Heart right ventricle (tissue), 16 donors: ENCODE data around the gene C20orf202. TPM values are rescaled to one million over a fixed set of nuclear protein-coding genes. Genes with fewer than 3 reads are reported as not detected.
A peak's percentile ranks its signal among the peaks of the same experiment; 100 is the strongest.

Experiments
- ATAC-seq, 8 donors: fragments of 200-7000 bp; cut with Tn5 transposase; one replicate each; pipeline ENCODE4 v1.9.1; 2020; ENCODE audit warnings: mild to moderate bottlenecking in 8 of 8, moderate library complexity in 8 of 8, moderate number of reproducible peaks in 1 of 8
- DNase-seq, 2 donors: peaks; one replicate each; pipeline ENCODE4 v3.0.0-alpha.2; 2020
- H3K27ac ChIP-seq, 10 donors: fragments of 200-600 bp; sonication (generic) in 2 of 10; one replicate each; pipeline versions ENCODE4 v1.5.0 to v1.8.0; 2020 to 2022; ENCODE audit warnings: mild to moderate bottlenecking in 3 of 10
- H3K27me3 ChIP-seq, 7 donors: fragments of 200-600 bp; one replicate each; pipeline ENCODE4 v1.8.0; 2021 to 2022; ENCODE audit warnings: mild to moderate bottlenecking in 2 of 7
- H3K36me3 ChIP-seq, 9 donors: fragments of 200-600 bp; sonication (generic) in 1 of 9; one replicate each; pipeline versions ENCODE4 v1.5.0 to v1.8.0; 2020 to 2022; ENCODE audit warnings: mild to moderate bottlenecking in 2 of 9
- H3K4me1 ChIP-seq, 9 donors: fragments of 200-600 bp; sonication (generic) in 1 of 9; one replicate each; pipeline versions ENCODE4 v1.5.0 to v1.8.0; 2020 to 2022; ENCODE audit warnings: mild to moderate bottlenecking in 4 of 9
- H3K4me3 ChIP-seq, 10 donors: fragments of 200-600 bp; sonication (generic) in 2 of 10; one replicate each; pipeline versions ENCODE4 v1.5.0 to v1.8.0; 2020 to 2022; ENCODE audit warnings: mild to moderate bottlenecking in 7 of 10, moderate library complexity in 2 of 10
- H3K9me3 ChIP-seq, 11 donors: fragments of 200-600 bp in 10 of 11; sonication (generic) in 2 of 11; one replicate each; pipeline versions ENCODE4 v1.5.0 to v1.8.0; 2013 to 2022; ENCODE audit warnings: mild to moderate bottlenecking in 2 of 11, control low read depth in 1 of 11, moderate library complexity in 1 of 11
- WGBS, 2 donors: extraction: QIAGEN DNeasy Blood & Tissue Kit; methylation state at CpG; one replicate each; pipeline ENCODE4 v1.1.7; 2013; ENCODE audit warnings: inconsistent platforms in 1 of 2; 5-methylcytosine and 5-hydroxymethylcytosine counted together
- intact Hi-C, 10 donors: fragments of 100-400 bp; cut with DNase I; formaldehyde crosslinking; loops; one replicate each; pipeline versions ENCODE4 v1.11.1 to v1.14.2; 2022
- polyA plus RNA-seq, 2 donors: library from polyadenylated mRNA; stranded (reverse); fragments of 200-250 nt; gene quantifications; one replicate each; pipeline ENCODE4 v1.2.3, GENCODE V29; 2013
- total RNA-seq, 10 donors: library from RNA; stranded (reverse); fragmentation: NEBNext Ultra II Directional in 3 of 10; extraction: Animal tissue kit (Norgen Biotek cat#: 25700) in 3 of 10; gene quantifications; one replicate each; pipeline versions ENCODE4 v1.2.1 to v1.2.4, GENCODE V29; 2021 to 2023
- TF ChIP-seq, protein P1 (sequence below), 9 donors: fragments of 200-600 bp; sonication (generic) in 2 of 9; IDR thresholded peaks; one replicate each; pipeline versions ENCODE4 v1.5.0 to v1.8.0; 2021 to 2022; ENCODE audit warnings: antibody characterized with exemption in 9 of 9, mild to moderate bottlenecking in 5 of 9, moderate library complexity in 1 of 9
- donor health status: Arrhythmogenic right ventricular cardiomyopathy.
- donor health status: ischemic (EF 13 %, LVEDD 7.1; RV severe dilation, severe dysfunction).
- donor health status: healthy with polysubstance abuse.
- donor health status: DM: no; HTN: yes; CAD: no.
- donor health status: DM: no; HTN: no; CAD: no.
- donor health status: ischemic (EF 25% LVEDD 6.9; RV normal size, moderate dysfunction).
- donor health status: ischemic (EF 25% LVEDD 5.7; RV mildly dilated, moderate dysfunction).
- donor health status: healthy.
- donor health status: DM: yes; HTN: yes; CAD: no.
- donor health status: Ischemic cardiomyopathy.
- donor health status: ischemic (EF 35%, LVEDD 5.7; RV mildly dilated, moderate dysfunction).
- donor health status: nonischemic (EF 11% LVEDD 7.7; RV severe dilation, severe dysfunction).
- donor health status: DM: yes; HTN: yes; CAD: no.
- donor health status: PGD.
- donor health status: ischemic (EF 29% LVEDD 5.4; RV normal size, mild dysfunction).
- donor health status: nonischemic (EF 23%, LVEDD 6.1; RV moderate dilation, normal function).

Gene C20orf202
- total and polyA plus RNA-seq, 12 donors = 0.18 to 0.90 (median 0.38) TPM; not detected in 4

DNA sequence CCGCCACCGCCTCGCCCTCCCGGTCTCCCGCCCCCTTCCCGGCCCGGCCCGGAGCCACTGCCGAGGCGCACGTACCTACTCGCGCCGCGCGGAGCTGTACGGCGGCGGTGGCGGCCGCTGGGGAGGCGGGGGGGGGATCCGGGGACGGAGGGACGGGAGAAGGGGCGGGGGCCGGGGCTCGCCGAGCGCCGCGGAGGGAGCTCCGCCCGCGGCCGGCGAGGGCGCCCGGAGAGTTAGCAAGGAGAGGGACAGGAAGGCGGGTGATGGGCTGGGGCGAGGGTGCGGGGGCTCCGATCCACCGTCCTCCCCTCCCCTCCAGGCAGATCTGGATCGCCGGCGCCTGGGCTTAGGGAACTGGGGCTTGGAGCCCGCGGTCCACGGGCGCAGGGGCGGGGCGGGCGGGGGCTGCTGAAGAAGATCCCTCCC is 17.9 kb upstream of the C20orf202 start:
- peak in 1 of 2 donors; percentile 26 for DNase-seq
- H3K27ac ChIP-seq = peak overlapping the region in 7 of 10 donors; percentile 47 to 69 (median 60)
- no peaks in the 10 kb centered on the region for H3K9me3 ChIP-seq
- H3K4me1 ChIP-seq = peaks cover 0 to 29% (median 16%) of the 10 kb centered on the region in 9 donors
- TF ChIP-seq, protein P1, sequence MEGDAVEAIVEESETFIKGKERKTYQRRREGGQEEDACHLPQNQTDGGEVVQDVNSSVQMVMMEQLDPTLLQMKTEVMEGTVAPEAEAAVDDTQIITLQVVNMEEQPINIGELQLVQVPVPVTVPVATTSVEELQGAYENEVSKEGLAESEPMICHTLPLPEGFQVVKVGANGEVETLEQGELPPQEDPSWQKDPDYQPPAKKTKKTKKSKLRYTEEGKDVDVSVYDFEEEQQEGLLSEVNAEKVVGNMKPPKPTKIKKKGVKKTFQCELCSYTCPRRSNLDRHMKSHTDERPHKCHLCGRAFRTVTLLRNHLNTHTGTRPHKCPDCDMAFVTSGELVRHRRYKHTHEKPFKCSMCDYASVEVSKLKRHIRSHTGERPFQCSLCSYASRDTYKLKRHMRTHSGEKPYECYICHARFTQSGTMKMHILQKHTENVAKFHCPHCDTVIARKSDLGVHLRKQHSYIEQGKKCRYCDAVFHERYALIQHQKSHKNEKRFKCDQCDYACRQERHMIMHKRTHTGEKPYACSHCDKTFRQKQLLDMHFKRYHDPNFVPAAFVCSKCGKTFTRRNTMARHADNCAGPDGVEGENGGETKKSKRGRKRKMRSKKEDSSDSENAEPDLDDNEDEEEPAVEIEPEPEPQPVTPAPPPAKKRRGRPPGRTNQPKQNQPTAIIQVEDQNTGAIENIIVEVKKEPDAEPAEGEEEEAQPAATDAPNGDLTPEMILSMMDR (IDR thresholded peaks at IDR 0.05) = no peak
- intact Hi-C loops = loop anchor here in 1 of 10 donors (10.0 kb wide), 1 partner anchor 371 kb away; no protein-coding TSS in a partner anchor
- 0% methylated on average over 8 to 54 of the region's 54 CpGs for WGBS, 2 donors
- ATAC-seq = peak in 7 of 8 donors; percentile 6 to 36 (median 18)
- H3K36me3 ChIP-seq = peaks cover 0 to 5% (median 0%) of the 10 kb centered on the region in 9 donors
- H3K4me3 ChIP-seq = peak overlapping the region; percentile 28 to 62 (median 58)
- H3K27me3 ChIP-seq = peaks cover 4 to 37% (median 27%) of the 10 kb centered on the region in 7 donors

DNA sequence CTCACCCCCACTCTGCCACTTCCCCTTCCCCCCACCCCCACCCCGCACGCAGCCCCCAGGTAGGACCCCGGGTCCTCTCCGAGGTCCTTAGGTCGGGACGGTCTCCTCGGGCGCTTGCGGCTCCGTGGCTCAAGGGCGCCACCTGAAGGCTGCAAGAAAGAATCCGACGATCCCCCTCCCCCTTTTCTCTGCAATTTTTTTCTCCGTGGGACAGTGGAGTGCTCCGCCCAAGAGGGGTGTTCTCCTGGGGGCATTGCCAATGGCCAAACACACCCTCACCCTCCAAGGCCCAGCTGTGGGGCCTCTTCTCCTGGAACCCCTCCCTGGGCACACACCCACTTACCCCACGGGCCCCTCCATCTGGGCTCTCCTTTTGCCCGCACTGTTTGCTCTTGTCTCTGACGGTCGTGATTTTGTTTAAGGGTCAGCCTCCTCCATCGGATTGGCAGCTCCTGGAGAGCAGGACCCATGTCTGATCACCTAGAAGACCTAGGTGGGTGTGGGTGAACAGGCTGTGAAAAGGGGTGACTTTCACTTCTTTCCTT is 17.4 kb upstream of the C20orf202 start:
- ATAC-seq (peak; percentile 51 to 78 (median 66)), DNase-seq (peak; percentile 48 to 59)
- TF ChIP-seq, protein P1 (IDR thresholded peaks at IDR 0.05) = peak; percentile 17 to 64 (median 52)
- intact Hi-C loops = loop anchor here in 2 of 10 donors (2.0 to 10.0 kb wide), 2 partner anchors 19 to 371 kb away; no protein-coding TSS in a partner anchor
- no peaks in the 10 kb centered on the region for H3K9me3 ChIP-seq
- H3K4me3 ChIP-seq = peak overlapping the region; percentile 28 to 62 (median 58)
- H3K27ac ChIP-seq = peak overlapping the region in 6 of 10 donors; percentile 55 to 69 (median 60)
- H3K36me3 ChIP-seq = peaks cover 0 to 5% (median 0%) of the 10 kb centered on the region in 9 donors
- peaks cover 4 to 37% (median 27%) of the 10 kb centered on the region in 7 donors for H3K27me3 ChIP-seq
- H3K4me1 ChIP-seq = peaks cover 0 to 29% (median 16%) of the 10 kb centered on the region in 9 donors
- 10 to 11% methylated on average over 20 of the region's 20 CpGs for WGBS, 2 donors

- Histone ChIP-seq H3K9me3 (no peaks in the 10 kb centered on the region), H3K27ac (peak overlapping the region in 7 of 10 donors; percentile 3 to 65 (median 40)), H3K27me3 (peaks cover 4 to 37% (median 27%) of the 10 kb centered on the region in 7 donors), H3K4me1 (peaks cover 0 to 29% (median 16%) of the 10 kb centered on the region in 9 donors), H3K4me3 (no peak overlapping the region), H3K36me3 (no peaks in the 10 kb centered on the region)
- intact Hi-C loops = loop anchor here in 2 of 10 donors (2.0 to 10.0 kb wide), 2 partner anchors 18 to 372 kb away; no protein-coding TSS in a partner anchor
- ATAC-seq (peak in 1 of 8 donors; percentile 43), DNase-seq (no peak)
- WGBS, 2 donors = 79 to 81% methylated on average over 13 of the region's 13 CpGs
- TF ChIP-seq, protein P1 (IDR thresholded peaks at IDR 0.05) = no peak
These were observed 16.8 kb upstream of the C20orf202 start for GRCh38 chr20:1186367-1186991.

DNA sequence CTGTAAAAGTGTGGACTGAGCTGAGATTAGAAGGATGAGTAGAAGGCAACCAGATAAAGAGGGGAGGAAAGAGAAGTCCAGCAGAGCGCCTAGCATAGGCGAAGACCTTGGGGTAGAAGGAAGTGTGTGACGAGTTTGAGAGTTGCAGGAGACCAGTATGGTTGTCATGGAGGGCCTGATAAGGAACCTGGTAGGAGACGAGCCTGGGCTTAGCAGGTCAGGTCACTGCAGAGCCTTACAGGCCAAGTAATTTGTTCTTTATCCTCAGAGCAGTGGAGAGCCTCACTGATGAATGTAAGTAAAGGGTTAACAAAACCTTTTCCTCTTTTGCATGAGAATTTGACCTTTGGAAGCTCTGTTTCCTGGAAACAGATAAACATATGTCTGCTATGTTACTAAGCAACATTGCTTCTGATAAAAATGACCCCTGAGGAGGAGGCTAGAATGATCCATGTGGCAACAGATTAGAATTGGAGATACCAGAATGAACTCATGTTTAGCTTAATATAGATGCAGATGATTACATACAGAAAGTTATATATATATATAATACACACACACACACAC is 15.6 kb upstream of the C20orf202 start:
- H3K36me3 ChIP-seq = no peaks in the 10 kb centered on the region
- 57 to 63% methylated on average over 4 of the region's 4 CpGs for WGBS, 2 donors
- TF ChIP-seq, protein P1 (IDR thresholded peaks at IDR 0.05) = no peak
- H3K4me1 ChIP-seq = peaks cover 0 to 29% (median 16%) of the 10 kb centered on the region in 9 donors
- peak overlapping the region in 6 of 10 donors; percentile 5 to 65 (median 30) for H3K27ac ChIP-seq
- no peak overlapping the region for H3K4me3 ChIP-seq
- H3K27me3 ChIP-seq = peaks cover 4 to 37% (median 27%) of the 10 kb centered on the region in 7 donors
- intact Hi-C loops = loop anchor here in 2 of 10 donors (2.0 to 10.0 kb wide), 2 partner anchors 17 to 373 kb away; no protein-coding TSS in a partner anchor
- H3K9me3 ChIP-seq = no peaks in the 10 kb centered on the region
- peak in 1 of 8 donors; percentile 23 for ATAC-seq
- DNase-seq = no peak
